ENCODE results near the gene GALK1.
A peak's percentile ranks its signal among the peaks of the same experiment; 100 is the strongest.

DNA sequence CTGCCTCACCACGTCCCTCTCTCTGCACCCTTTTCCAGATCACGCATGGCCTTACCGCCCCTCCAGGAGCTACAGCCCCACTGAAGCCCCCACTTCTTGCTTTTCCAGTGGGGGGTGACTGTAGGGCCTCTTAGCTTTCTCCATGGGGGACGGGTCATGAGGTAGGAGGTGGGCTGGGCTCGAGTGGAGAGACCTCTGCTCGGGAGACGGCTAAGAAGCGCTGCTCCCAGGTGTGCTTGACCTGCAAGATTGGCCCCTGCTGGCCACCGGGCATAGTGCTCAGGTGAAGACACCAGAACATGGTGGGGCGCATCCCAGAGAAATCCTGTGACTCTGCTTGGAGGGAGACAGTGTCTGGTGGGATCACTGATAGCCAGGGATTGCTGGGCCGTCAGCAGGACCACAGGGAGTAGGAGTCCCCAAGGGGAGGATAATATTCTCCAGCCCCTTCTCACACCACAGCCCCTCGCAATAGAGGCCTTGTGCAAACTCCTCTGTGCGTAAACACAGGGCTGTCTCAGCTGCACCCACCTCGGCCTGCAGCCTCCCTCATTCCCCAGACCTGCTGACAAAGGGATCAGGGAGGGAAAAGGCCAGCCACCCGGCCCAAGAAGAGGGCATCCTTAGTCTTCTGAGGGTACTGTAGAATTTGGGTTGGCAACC is 8.9 kb upstream of the GALK1 start:
- TF ChIP-seq, protein P1, sequence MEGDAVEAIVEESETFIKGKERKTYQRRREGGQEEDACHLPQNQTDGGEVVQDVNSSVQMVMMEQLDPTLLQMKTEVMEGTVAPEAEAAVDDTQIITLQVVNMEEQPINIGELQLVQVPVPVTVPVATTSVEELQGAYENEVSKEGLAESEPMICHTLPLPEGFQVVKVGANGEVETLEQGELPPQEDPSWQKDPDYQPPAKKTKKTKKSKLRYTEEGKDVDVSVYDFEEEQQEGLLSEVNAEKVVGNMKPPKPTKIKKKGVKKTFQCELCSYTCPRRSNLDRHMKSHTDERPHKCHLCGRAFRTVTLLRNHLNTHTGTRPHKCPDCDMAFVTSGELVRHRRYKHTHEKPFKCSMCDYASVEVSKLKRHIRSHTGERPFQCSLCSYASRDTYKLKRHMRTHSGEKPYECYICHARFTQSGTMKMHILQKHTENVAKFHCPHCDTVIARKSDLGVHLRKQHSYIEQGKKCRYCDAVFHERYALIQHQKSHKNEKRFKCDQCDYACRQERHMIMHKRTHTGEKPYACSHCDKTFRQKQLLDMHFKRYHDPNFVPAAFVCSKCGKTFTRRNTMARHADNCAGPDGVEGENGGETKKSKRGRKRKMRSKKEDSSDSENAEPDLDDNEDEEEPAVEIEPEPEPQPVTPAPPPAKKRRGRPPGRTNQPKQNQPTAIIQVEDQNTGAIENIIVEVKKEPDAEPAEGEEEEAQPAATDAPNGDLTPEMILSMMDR (conservative IDR thresholded peaks at IDR 0.05; ENCODE audit: low read length), result peak; percentile 39
- no peak for TF ChIP-seq EZH2phosphoT487 (IDR thresholded peaks at IDR 0.05; ENCODE audit: borderline replicate concordance)

Data from Loucy (cell line).